Measurements from ENCODE around the gene GORAB.

Gene GORAB

DNA sequence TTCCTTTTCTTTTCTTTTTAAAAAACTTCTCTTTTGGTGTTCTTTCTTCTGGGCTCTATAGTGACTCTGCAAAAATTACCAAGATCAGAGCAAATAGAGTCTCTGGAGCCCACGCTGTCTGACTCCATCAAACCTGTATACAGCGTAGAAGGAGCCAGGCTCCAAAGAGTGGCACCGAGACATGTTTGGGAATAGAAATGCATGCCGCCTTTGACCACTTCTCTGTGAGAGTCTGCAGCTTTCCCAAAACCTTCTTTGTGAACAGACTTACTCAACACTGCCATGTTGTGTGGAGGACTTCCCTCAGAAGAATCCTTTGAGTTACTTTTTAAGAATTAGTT lies 55.3 kb downstream of the GORAB start:
- no peak overlapping the region for H3K4me3 ChIP-seq (ENCODE audit: low read length)
- DNase-seq (ENCODE audit: low read depth): no peak
- TF ChIP-seq CTCF (conservative IDR thresholded peaks at IDR 0.05; ENCODE audit: low read depth, low read length): no peak

GRCh38 chr1:170590921-170591705 lies 59.1 kb downstream of the GORAB start:
- no peak for DNase-seq (ENCODE audit: low read depth)
- no peak overlapping the region for H3K4me3 ChIP-seq (ENCODE audit: low read length)

GRCh38 chr1:170592591-170593111 lies 60.7 kb downstream of the GORAB start:
- no peak for DNase-seq (ENCODE audit: low read depth)

More at GRCh38 chr1:170590921-170591705, 59.1 kb downstream of the GORAB start:
- no peak for TF ChIP-seq CTCF (conservative IDR thresholded peaks at IDR 0.05; ENCODE audit: low read depth, low read length)

GRCh38 chr1:170593173-170594011 lies 61.4 kb downstream of the GORAB start:
- H3K4me3 ChIP-seq (ENCODE audit: low read length): no peak overlapping the region

More at GRCh38 chr1:170592591-170593111, 60.7 kb downstream of the GORAB start:
- no peak overlapping the region for H3K4me3 ChIP-seq (ENCODE audit: low read length)
- no peak for TF ChIP-seq CTCF (conservative IDR thresholded peaks at IDR 0.05; ENCODE audit: low read depth, low read length)

GRCh38 chr1:170594066-170594626 lies 62.2 kb downstream of the GORAB start:
- DNase-seq (ENCODE audit: low read depth): no peak
- H3K4me3 ChIP-seq (ENCODE audit: low read length): no peak overlapping the region

More at GRCh38 chr1:170593173-170594011, 61.4 kb downstream of the GORAB start:
- no peak for DNase-seq (ENCODE audit: low read depth)
- no peak for TF ChIP-seq CTCF (conservative IDR thresholded peaks at IDR 0.05; ENCODE audit: low read depth, low read length)

GRCh38 chr1:170596701-170597100 lies 64.7 kb downstream of the GORAB start:
- no peak for DNase-seq (ENCODE audit: low read depth)
- no peak for TF ChIP-seq CTCF (conservative IDR thresholded peaks at IDR 0.05; ENCODE audit: low read depth, low read length)
- no peak overlapping the region for H3K4me3 ChIP-seq (ENCODE audit: low read length)

More at GRCh38 chr1:170594066-170594626, 62.2 kb downstream of the GORAB start:
- TF ChIP-seq CTCF (conservative IDR thresholded peaks at IDR 0.05; ENCODE audit: low read depth, low read length): no peak
